ENCODE measurements around the gene HES1.

- TF ChIP-seq CTCF (IDR thresholded peaks at IDR 0.05) (no peak), POLR2A (IDR thresholded peaks at IDR 0.05) (no peak)
These were observed 25.4 kb downstream of the HES1 start for GRCh38 chr3:194161131-194162045.

Data from uterus (tissue), 2 donors.